Lower leg skin (tissue), 4 donors: Measurements from ENCODE around the gene C1orf226. TPM values are rescaled to one million over a fixed set of nuclear protein-coding genes. Genes with fewer than 3 reads are reported as not detected.
"Not testable (repeated sequence)": the region's sequence is repeated elsewhere in the genome, so short reads cannot be mapped to it uniquely, and the experiment has no call there.

Experiments
- DNase-seq, 2 donors: peaks; one replicate each; pipeline ENCODE4 v3.0.0-alpha.2; 2019; ENCODE audit warnings: low spot score in 2 of 2
- H3K4me3 ChIP-seq: fragments of 200-600 bp; sonication (generic); 2 replicates; pipeline ENCODE4 v1.5.1; 2017; ENCODE audit warnings: mild to moderate bottlenecking, low read depth; ENCODE audit not compliant: poor library complexity, severe bottlenecking
- POLR2A ChIP-seq, 2 donors: fragments of 450-650 bp; IDR thresholded peaks; one replicate each; pipeline ENCODE4 v1.6.1; 2016 to 2017; ENCODE audit warnings: antibody characterized with exemption in 2 of 2, mild to moderate bottlenecking in 1 of 2, moderate library complexity in 1 of 2
- WGBS, 2 donors: methylation state at CpG; one replicate each; pipeline ENCODE4 v1.1.5; 2018; 5-methylcytosine and 5-hydroxymethylcytosine counted together
- intact Hi-C: fragments of 100-400 bp; cut with DNase I; formaldehyde crosslinking; loops from one replicate; pipeline ENCODE4 v1.15.0; 2023; ENCODE audit warnings: low total_unique reads
- microRNA counts, 2 donors: library from miRNA; unstranded; fragments of <30 nt; microRNA quantifications; one replicate each; lab custom pipeline; 2016
- microRNA-seq, 2 donors: library from miRNA; unstranded; fragments of <30 nt; microRNA quantifications; one replicate each; pipeline ENCODE4, GENCODE V29; 2016; ENCODE audit warnings: borderline replicate concordance in 2 of 2, borderline number of aligned reads in 1 of 2
- total RNA-seq, 4 donors: library from RNA; depleted of rRNA; stranded (reverse); fragments of >200 nt; gene quantifications; one replicate each; pipeline ENCODE4 v1.1.0, GENCODE V29; 2016
- TF ChIP-seq, protein P1 (sequence below), 3 donors: fragments of 450-650 bp; IDR thresholded peaks; one replicate each; pipeline ENCODE4 v1.5.1; 2016; ENCODE audit warnings: antibody characterized with exemption in 3 of 3, mild to moderate bottlenecking in 3 of 3, moderate library complexity in 2 of 3

C1orf226 gene
- total RNA-seq, 4 donors from 2014 or later, result 3.7 to 14.4 (median 9.6) TPM

- no peak overlapping the region for H3K4me3 ChIP-seq
- no peak for DNase-seq
- 91 to 92% methylated on average over 3 of the region's 3 CpGs for WGBS, 2 donors
- intact Hi-C loops, result no loop called here
- no peak for TF ChIP-seq POLR2A (IDR thresholded peaks at IDR 0.05)
- TF ChIP-seq, protein P1, sequence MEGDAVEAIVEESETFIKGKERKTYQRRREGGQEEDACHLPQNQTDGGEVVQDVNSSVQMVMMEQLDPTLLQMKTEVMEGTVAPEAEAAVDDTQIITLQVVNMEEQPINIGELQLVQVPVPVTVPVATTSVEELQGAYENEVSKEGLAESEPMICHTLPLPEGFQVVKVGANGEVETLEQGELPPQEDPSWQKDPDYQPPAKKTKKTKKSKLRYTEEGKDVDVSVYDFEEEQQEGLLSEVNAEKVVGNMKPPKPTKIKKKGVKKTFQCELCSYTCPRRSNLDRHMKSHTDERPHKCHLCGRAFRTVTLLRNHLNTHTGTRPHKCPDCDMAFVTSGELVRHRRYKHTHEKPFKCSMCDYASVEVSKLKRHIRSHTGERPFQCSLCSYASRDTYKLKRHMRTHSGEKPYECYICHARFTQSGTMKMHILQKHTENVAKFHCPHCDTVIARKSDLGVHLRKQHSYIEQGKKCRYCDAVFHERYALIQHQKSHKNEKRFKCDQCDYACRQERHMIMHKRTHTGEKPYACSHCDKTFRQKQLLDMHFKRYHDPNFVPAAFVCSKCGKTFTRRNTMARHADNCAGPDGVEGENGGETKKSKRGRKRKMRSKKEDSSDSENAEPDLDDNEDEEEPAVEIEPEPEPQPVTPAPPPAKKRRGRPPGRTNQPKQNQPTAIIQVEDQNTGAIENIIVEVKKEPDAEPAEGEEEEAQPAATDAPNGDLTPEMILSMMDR (IDR thresholded peaks at IDR 0.05), result no peak
Measured at GRCh38 chr1:162420120-162420519, 38.6 kb downstream of the C1orf226 start.

DNA sequence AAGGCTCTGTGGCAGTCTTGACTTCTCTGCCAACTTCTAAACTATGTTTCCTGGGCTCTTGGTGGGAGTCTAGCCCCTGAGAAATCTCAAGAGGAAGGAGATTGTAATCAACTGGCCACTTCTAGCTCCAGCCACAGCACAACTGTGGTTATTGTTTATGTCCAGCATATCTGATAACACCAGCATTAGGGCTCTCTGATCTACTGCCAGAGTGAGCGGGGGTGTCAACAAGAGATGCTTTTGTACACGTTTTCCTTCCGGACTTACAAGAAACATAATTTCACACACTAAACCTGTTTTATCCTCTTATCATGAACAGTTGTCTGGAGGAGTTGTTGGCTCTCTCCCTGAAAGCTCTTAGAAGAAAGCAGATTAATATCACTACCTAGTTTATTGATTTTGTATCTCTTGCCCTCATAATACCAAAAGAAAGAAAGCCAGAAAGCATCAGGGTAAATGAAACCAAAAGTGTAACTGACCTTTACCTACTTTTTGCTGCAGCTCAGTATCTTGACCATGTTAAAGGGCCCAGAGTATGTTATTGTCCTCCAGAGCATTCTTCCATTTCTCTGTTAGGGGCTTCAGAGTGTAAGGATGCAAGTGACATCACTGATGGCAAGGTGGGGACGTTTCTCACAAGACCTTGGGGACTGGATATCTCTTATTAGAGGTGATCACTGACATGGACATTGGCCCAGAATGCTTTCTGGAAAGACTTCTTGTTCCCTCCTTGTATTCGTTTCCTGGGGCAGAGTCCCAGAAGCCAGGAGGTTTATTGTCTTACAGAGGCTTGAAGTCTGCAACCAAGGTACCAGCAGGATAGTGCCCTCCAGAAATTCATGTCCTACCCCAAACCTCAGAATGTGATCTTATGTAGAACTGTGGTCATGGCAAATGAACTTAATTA is 40.0 kb downstream of the C1orf226 start:
- WGBS, 2 donors, result 47 to 48% methylated on average over 5 of the region's 5 CpGs
- H3K4me3 ChIP-seq, result no peak overlapping the region
- intact Hi-C loops, result no loop called here
- DNase-seq, result no peak
- no peak for TF ChIP-seq POLR2A (IDR thresholded peaks at IDR 0.05)
- TF ChIP-seq, protein P1 (IDR thresholded peaks at IDR 0.05), result no peak

- no peak for DNase-seq
- no peak overlapping the region for H3K4me3 ChIP-seq
- intact Hi-C loops, result no loop called here
- 79 to 81% methylated on average over 10 of the region's 10 CpGs for WGBS, 2 donors
- no peak for TF ChIP-seq POLR2A (IDR thresholded peaks at IDR 0.05)
- TF ChIP-seq, protein P1 (IDR thresholded peaks at IDR 0.05), result no peak
Measured at GRCh38 chr1:162422662-162423375, 41.3 kb downstream of the C1orf226 start.

DNA sequence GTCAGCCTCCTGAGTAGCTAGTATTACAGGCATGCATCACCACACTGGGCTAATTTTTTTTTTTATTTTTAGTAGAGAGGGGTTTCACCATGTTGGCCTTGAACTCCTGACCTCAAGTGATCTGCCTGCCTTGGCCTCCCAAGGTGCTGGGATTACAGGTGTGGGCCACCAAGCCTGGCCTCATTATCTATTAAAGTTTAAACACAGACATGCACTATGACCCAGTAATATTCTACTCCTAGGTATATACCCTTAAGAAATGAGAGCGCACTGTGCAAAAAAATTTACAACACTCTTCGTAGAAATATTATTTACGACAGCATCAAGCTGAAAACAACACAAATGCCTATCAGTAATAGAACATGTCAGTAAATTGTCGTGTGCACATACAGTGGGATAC is 49.1 kb downstream of the C1orf226 start:
- no peak for TF ChIP-seq POLR2A (IDR thresholded peaks at IDR 0.05)
- TF ChIP-seq, protein P1 (IDR thresholded peaks at IDR 0.05), result no peak
- intact Hi-C loops, result no loop called here
- H3K4me3 ChIP-seq, result no peak overlapping the region
- no peak for DNase-seq
- WGBS, 2 donors, result 86 to 89% methylated on average over 4 of the region's 4 CpGs

GRCh38 chr1:162432977-162433713 is 51.6 kb downstream of the C1orf226 start:
- WGBS, 2 donors, result 82 to 92% methylated on average over 37 to 43 of the region's 47 CpGs
- intact Hi-C loops, DNase-seq, H3K4me3 ChIP-seq: not testable (repeated sequence)

MicroRNAs within 50 kb of the gene (microRNA counts, 767-probe panel; counts per million panel counts)
- microRNA hsa-miR-556-3p (lab: Ali Mortazavi, UCI) (0 to 358 counts per million in 2 donors), microRNA hsa-miR-556-5p (lab: Ali Mortazavi, UCI) (0 to 358 counts per million in 2 donors)

Small RNA genes lying within 50 kb of the gene (microRNA-seq; reads per million reads assigned to microRNA genes)
- 0 to 2.7 reads per million in 2 donors for gene MIR556

Other genes with a start within 250 kb of the C1orf226 start
- gene SPATA46, start 4.9 kb upstream of the C1orf226 start, total RNA-seq, result not detected
- gene SH2D1B, start 30.4 kb downstream of the C1orf226 start, total RNA-seq, result not detected
- gene UHMK1, start 116.1 kb downstream of the C1orf226 start, total RNA-seq, result 10 to 100 TPM; 23.4 to 27.1 (median 24.2) TPM
- gene UAP1, start 180.0 kb downstream of the C1orf226 start, total RNA-seq, result 10 to 100 TPM; 29.6 to 40.0 (median 31.3) TPM